Eye (tissue), 1 donor: ENCODE results near the gene C5orf58.

ENCODE experiments used
- DNase-seq: peaks from one replicate; pipeline ENCODE4 v3.0.0-alpha.2; 2015

C5orf58 gene

DNA sequence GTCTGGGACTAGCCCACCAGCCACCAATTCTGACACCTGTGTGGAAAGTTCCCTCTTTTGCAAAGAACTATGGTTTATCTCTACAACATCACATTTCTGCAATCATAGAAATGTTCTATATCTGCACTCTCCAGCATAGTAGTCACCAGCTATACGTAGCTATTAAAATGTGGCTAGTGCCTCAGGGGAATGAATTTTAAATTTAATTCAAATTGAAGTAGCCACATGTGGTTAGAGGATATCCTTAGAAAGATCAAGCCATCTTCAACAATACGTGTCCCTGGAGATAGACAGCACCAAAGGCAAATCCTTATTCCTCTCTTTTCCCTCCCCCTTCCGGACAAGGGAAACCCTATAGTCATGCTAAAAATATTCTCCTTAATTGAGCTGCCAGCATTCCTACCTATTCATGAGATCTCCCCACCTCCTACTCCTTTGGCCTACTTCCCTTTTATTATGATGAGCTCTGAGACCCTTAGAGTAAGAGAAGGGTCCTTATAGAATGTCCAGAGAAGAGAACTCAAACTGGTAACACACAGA, 53.7 kb downstream of the C5orf58 start:
- DNase-seq: no peak

DNA sequence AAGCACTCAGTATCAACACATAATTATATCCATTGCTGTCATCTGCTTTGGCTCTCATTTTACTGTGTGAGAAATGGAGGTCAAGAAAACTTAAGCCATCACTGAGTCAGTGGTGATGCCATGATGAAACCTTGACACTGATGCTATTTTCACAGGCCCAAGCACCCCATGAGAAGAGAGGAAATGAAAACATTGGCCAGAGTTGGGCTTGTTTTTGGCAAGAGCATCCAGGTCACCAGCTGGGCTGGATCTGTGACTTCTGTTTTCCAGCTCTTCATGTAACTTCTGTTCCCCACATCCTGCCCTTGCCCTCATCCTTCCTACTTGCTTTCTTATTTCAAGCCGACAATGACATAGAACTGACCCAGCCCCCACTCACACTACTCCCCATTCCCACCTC, 54.7 kb downstream of the C5orf58 start:
- DNase-seq: no peak

- no peak for DNase-seq
Observed at GRCh38 chr5:170288151-170288550, 55.4 kb downstream of the C5orf58 start.

- DNase-seq: no peak
Observed at GRCh38 chr5:170288551-170288950, 55.8 kb downstream of the C5orf58 start.

- no peak for DNase-seq
Observed at GRCh38 chr5:170289121-170289520, 56.3 kb downstream of the C5orf58 start.

DNA sequence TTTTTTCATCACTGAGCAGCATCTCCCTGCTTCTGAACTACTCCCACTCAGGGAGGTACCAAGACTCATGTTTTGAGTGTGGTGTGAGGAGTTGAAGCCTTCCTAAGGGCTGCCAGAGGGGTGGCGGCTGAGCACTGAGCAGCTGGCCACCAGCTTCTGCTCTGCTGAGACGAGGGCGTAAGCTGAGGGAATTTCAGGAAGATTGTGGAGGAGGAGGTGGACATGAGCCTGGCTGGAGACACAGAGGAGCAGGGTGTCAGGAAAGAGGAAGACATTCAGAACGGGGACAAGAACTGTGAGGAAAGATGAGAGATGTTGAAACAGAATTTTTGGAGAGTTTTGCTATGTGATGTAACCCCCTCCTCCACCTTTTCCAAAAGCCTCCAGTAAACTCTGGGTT, 57.0 kb downstream of the C5orf58 start:
- no peak for DNase-seq

- DNase-seq: no peak
Observed at GRCh38 chr5:170290498-170290897, 57.7 kb downstream of the C5orf58 start.

- DNase-seq: no peak
Observed at GRCh38 chr5:170292179-170293104, 59.7 kb downstream of the C5orf58 start.

DNA sequence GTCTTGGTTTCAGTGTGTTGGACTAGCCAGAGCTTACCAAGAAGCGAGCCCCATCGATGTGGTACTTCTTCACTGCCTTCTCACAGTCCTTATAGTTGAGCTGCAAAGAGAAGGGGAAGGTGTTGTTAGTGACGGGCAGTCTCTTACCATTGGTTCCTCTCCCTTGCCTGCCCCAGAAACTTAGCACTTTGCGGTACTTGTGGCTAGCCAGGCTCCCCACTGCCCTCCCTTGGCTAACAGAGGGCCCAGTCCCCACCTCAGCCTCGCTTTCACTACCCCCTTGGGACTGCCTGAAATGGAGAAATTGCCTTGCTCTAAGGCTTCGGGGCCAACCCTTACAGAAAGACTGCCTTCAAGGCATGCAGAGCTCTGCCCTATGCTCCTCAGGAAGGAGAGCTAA, 60.5 kb downstream of the C5orf58 start:
- no peak for DNase-seq

GRCh38 chr5:170294057-170294456, 61.3 kb downstream of the C5orf58 start:
- DNase-seq: no peak

DNA sequence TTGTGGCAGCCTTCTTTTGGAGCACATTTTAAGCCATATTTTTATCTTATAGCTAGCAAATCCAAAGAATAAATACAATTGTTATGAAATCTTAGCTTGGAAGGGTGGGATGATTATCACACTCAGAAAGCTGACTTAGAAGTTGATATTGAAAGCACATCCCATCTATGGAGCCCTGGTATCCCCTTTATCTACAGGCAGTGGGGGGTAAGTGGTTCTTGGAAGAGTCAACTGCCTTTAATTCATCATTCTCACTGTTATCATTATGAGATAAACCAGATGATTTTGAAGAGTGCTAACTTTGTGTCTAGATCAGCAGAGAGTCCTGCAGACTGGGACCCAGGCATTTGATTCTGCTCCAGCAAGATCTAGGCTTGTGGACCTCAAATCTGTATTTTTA, 61.8 kb downstream of the C5orf58 start:
- no peak for DNase-seq
